Astrocyte of the cerebellum (primary cell): ENCODE data around the gene UBE2O.

Experiments
- DNase-seq: peaks from one replicate; pipeline ENCODE4 v3.0.0-alpha.2; 2011; ENCODE audit warnings: low read depth
- H3K4me3 ChIP-seq: 2 replicates; pipeline ENCODE4 v1.5.1; 2011; ENCODE audit warnings: mild to moderate bottlenecking, low read depth, low read length, moderate library complexity
- CTCF ChIP-seq: IDR thresholded peaks from 2 replicates; pipeline ENCODE4 v1.5.1; 2012; ENCODE audit warnings: low read length, low read depth, moderate library complexity, mild to moderate bottlenecking; ENCODE audit errors: missing control alignments
- in situ Hi-C: cut with HindIII; loops from 2 replicates; pipeline ENCODE4 v1.10.0; 2017; ENCODE audit warnings: low sequenced_read_pairs

The UBE2O gene

GRCh38 chr17:76492989-76493501 is 40.1 kb upstream of the UBE2O start:
- no peak overlapping the region for H3K4me3 ChIP-seq
- in situ Hi-C loops: no loop called here
- peak; percentile 13 for DNase-seq
- TF ChIP-seq CTCF: no peak

GRCh38 chr17:76492123-76492988 is 39.4 kb upstream of the UBE2O start:
- DNase-seq: no peak
- in situ Hi-C loops: no loop called here
- no peak for TF ChIP-seq CTCF
- no peak overlapping the region for H3K4me3 ChIP-seq

GRCh38 chr17:76491271-76492122 is 38.5 kb upstream of the UBE2O start:
- no peak for DNase-seq
- no peak for TF ChIP-seq CTCF
- in situ Hi-C loops: no loop called here
- no peak overlapping the region for H3K4me3 ChIP-seq

GRCh38 chr17:76490112-76490710 is 37.3 kb upstream of the UBE2O start:
- DNase-seq: no peak
- no peak for TF ChIP-seq CTCF
- H3K4me3 ChIP-seq: no peak overlapping the region
- in situ Hi-C loops: no loop called here

GRCh38 chr17:76487451-76488192 is 34.7 kb upstream of the UBE2O start:
- no peak for TF ChIP-seq CTCF
- no peak overlapping the region for H3K4me3 ChIP-seq
- in situ Hi-C loops: no loop called here
- no peak for DNase-seq

GRCh38 chr17:76485569-76485968 is 32.6 kb upstream of the UBE2O start:
- DNase-seq: no peak
- in situ Hi-C loops: no loop called here
- TF ChIP-seq CTCF: no peak
- H3K4me3 ChIP-seq: no peak overlapping the region
